HG03095 (cell line): ENCODE results near the gene IL16.
A peak's percentile ranks its signal among the peaks of the same experiment; 100 is the strongest.
"Not testable (repeated sequence)": the region's sequence is repeated elsewhere in the genome, so short reads cannot be mapped to it uniquely, and the experiment has no call there.

Experiments used
- ATAC-seq: cut with Tn5 transposase; IDR thresholded peaks from one replicate; pipeline ENCODE4 v1.9.1; 2021; ENCODE audit warnings: moderate library complexity; ENCODE audit not compliant: unreplicated experiment

The IL16 gene

DNA sequence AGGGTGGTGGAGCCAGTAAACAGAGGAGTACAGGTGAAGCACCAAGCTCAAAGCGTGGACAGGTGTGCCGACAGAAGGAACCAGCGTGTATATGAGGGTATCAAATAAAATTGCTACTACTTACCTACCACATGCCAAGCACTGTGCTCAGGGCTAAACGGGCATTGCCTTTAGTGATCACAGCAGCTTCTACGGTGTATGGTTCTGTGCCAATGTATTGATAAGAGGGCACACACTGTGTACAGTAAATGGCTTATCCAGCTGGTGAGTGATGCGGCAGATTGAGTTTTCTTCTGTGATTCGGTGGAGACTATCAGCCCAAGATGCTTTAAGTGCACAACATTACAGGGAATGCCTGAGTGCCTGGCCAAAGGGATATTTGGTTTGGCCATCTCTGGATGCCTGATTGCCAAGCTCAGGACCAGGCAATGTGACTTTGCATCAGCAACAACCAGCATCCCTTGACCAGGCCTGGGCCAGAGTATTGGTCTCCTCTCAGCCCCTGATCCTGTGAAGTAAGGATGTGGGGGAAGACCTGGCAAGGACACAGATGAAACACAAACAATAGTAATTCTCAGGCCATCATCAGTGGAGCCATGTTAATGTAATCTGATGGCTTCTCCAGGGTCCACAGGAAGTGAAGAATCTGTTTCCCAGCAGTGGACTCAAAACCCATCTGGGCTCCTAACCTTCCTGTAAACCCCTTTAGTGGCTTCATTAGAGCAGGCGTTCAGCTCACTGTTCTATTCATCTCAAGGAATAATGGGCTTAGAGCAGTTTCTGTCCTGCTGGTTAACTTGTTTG lies 113.2 kb downstream of the IL16 start:
- no peak for ATAC-seq

GRCh38 chr15:81310480-81310879 lies 113.8 kb downstream of the IL16 start:
- ATAC-seq: no peak

- peak; percentile 42 for ATAC-seq
These were observed 115.2 kb downstream of the IL16 start for GRCh38 chr15:81311752-81312464.

GRCh38 chr15:81312790-81313543 lies 116.3 kb downstream of the IL16 start:
- no peak for ATAC-seq

DNA sequence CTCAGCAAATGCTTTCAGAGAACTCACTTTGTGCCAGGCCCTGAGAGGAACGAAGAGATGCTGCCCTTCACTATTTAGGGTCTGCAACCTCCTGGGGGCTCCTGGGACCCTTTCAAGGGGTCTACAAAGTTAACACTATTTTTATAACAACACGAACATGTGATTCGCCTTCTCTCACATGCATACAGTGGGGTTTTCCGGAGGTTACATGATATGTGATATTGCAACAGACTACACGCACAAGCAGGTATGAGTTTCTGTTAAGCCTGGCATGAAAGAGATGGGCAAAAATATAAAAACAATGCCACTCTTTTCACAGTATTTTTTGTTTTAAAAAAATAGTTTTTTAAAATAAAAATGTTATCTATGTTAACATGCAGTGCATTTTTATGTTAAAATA lies 117.0 kb downstream of the IL16 start:
- no peak for ATAC-seq

- ATAC-seq: no peak
These were observed 117.7 kb downstream of the IL16 start for GRCh38 chr15:81314378-81314777.

DNA sequence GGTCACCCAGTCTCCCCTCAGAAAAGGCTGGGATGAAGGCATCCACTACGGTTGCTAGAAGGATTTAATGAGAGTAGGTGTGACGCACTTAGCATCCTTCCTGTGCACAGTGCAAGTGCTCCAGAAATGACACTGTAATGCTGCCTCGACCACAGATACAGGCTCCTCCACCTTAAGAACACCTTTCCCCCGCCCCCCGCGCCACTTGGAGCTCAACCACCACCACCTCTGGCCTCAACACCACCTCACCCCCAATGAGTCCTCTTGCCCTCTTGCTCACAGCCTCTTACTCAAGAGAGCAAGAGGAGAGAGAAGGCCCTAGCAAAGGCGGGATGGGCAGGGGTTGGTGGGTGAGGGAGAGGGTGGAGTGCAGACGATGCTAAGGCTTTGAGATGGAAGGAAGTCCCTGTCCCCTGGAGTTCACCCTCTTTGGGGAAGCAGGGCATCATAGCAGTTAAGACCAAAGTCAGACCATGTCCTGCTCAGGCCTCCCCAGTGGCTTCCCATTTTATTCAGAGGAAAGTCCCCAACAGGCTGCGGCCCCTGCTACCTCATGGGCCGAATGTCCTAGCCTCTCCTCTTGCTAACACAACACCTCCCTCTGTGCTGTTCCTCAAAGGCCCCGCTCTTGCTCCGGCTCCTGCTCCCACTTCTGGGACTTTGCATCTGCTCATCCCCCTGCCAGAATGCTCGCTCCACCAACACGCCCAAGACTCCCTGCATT lies 118.9 kb downstream of the IL16 start:
- no peak for ATAC-seq

DNA sequence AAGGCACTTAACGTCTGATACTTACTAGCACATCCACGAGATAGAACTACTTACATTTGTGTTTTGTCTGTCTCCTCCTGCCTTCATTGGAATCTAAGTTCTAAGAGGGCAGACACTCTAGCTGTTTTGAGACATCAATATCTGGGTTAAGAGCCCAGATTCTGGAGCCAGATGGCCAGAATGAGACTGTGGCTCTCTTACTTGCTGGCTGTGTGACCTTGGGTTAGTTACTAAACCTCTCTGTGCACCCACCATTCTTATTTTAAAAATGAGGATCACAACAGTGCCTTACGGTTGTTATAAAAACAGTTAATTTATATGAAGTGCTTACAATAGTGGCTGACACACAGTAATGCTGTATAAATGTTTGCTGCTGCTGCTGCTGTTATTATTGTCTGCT lies 119.6 kb downstream of the IL16 start:
- no peak for ATAC-seq

- no peak for ATAC-seq
These were observed 121.0 kb downstream of the IL16 start for GRCh38 chr15:81317642-81318017.

- no peak for ATAC-seq
These were observed 125.0 kb downstream of the IL16 start for GRCh38 chr15:81321667-81322066.

DNA sequence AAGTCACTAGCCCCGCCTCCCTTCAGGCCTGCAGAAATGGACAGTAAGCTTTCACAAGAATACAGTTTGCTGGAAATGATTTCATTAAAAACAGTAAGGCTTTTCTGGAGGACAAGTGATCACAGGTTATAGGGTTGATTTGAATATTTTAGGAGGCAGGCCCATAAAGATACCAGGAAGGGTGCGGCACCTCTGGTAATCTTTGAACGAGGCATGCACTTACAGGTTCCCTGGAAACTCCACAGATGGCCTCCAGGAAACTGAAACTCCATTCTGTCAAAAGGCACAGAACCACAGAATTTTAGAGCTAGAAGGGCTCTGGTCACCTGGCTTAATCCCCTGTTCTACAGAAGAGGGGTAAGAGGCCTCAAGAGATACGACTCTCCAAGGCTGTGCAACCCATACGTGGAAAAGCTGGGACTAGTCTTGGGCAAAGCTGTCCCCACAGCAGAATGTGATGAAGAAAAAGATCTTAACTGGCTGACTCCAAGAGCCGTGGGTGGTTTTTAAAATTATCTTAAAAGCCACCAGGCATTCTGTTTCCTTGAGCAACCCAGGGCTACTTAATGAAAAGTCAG lies 126.1 kb downstream of the IL16 start:
- ATAC-seq: no peak

DNA sequence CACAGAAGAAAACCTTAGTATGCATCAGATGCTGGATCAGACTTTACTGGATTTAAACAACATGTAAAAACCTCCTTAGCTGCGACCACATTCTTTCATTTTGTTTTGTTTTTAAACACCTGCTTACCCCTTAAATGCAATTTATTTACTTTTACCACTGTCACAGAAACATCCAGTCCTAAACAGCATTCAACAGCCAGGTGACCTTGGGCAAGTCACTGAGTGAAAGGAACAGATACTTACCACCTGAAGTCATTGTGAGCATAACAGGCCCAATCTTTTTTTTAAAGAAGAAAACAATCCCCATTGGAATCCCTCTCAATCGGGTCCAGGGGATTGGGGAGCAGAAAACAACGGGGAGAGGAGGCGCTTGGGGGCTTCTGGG lies 126.9 kb downstream of the IL16 start:
- ATAC-seq: peak; percentile 14

DNA sequence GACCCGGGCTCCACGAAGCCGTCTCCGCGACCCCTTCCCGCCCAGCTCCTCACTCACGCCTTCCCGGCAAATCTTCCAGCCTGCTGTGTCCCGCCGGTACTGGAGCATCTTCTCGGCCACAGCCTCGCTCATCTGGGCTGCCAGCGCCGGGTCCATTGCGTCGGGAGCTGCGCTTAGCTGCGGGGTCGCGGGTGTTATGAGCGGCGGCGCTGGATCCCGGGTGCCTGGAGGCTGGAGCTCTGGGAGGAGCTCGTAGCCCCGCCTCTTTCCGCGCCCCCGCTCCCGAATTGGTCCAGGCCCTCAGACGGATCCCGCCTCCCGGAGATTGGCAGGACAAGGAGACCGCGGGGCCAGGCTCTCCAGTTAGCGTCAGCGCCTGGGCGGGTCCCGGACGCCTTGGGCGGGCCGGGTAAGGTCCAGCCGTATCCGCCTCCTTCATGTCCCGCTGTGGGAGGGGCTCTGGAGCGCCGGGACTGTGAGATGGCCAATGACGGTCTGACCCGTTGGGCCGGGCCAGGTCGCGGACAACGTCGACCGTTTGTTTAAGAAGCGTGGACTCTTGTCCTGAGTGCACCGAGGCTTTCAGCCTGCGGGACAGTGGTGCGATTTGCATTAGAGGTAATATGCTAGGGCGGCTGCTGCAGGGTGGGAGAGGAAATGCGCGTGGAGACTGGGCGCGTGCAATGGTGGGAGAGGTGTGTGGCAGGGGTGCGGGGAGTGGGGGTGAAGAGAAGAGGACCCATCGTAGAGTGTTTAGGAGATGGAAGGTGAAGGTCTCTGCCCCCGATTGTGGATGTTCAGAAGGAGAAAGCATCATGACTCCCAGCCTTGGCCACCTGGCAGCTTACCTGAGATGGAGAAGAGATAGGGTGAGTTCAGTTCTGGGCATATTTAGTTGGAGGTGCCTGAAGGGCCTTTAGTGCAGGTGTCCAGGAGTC lies 127.5 kb downstream of the IL16 start, which contains the start of gene STARD5:
Gene STARD5 (minus strand): TSS at position 198 of the 938 bp plus-strand sequence. CDS start 42 bp downstream, at position 156.
- ATAC-seq: peak; percentile 99

GRCh38 chr15:81326466-81327212 lies 130.0 kb downstream of the IL16 start:
- ATAC-seq: no peak

GRCh38 chr15:81327516-81327915 lies 130.8 kb downstream of the IL16 start:
- ATAC-seq: no peak

- no peak for ATAC-seq
These were observed 132.8 kb downstream of the IL16 start for GRCh38 chr15:81329446-81329845.

DNA sequence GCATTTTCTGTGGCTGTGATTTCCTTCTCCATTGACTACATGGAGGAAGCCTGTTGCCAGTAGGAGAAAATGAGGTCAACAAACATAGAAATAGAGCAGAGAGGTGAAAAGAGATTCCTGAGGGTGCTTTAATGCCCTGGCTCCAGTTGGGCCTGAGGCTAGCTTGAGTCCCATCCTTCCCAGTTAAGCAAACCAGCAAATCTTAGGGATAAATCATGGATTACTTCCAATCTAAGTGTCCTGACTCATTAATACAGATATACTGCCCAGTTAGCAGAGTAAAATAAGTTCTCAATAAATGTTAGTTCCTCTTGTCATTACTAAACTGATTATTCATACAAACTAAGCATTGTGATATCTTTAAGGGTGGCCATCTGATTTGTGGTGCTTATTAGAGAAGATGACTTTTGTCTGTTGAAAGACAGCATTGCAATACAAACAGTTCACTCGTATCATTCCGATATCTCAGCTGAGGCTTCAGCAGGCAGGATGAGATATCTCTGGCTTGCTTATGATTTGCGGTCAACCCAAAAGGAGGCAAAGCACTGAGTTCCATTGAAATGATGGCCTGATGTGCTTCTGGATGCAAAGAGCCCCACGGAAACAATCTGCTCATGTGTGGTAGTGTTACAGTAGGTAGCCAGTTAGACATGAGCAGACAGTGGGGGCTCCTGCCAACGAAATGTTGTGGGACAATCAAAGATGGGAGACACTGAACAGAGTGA lies 133.8 kb downstream of the IL16 start:
- no peak for ATAC-seq

- ATAC-seq: not testable (repeated sequence)
These were observed 134.5 kb downstream of the IL16 start for GRCh38 chr15:81331141-81331540.
